Activated CD4-positive, alpha-beta T cell treated with anti-CD3 and anti-CD28 coated beads, Interleukin-2, amount 50 U/mL, for 24 hours (primary cell): ENCODE measurements around the gene MSH2.
"Not testable (repeated sequence)": the region's sequence is repeated elsewhere in the genome, so short reads cannot be mapped to it uniquely, and the experiment has no call there.

Source experiments
- DNase-seq, 2 donors: peaks; one replicate each; pipeline ENCODE4 v3.0.0-alpha.2; 2020; ENCODE audit warnings: low read depth in 1 of 2, low spot score in 1 of 2

The MSH2 gene

GRCh38 chr2:47402805-47403608 is at the start of gene MSH2:
MSH2 (plus strand) TSS chr2:47403156; CDS start chr2:47403192, 36 bp downstream.
- DNase-seq, result peak; percentile 81 to 91

- no peak for DNase-seq
These were observed 48.7 kb upstream of the MSH2 start for GRCh38 chr2:47354013-47354847.

- DNase-seq, result no peak
These were observed 48.1 kb upstream of the MSH2 start for GRCh38 chr2:47354848-47355204.

- no peak for DNase-seq
These were observed 45.5 kb upstream of the MSH2 start for GRCh38 chr2:47357483-47357882.

- no peak for DNase-seq
These were observed 43.5 kb upstream of the MSH2 start for GRCh38 chr2:47359375-47359868.

- no peak for DNase-seq
These were observed 42.7 kb upstream of the MSH2 start for GRCh38 chr2:47360283-47360682.

GRCh38 chr2:47360927-47361326 is 42.0 kb upstream of the MSH2 start:
- no peak for DNase-seq

GRCh38 chr2:47361505-47362229 is 41.3 kb upstream of the MSH2 start:
- DNase-seq, result not testable (repeated sequence)

GRCh38 chr2:47373747-47374146 is 29.2 kb upstream of the MSH2 start:
- DNase-seq, result no peak

- DNase-seq, result no peak
These were observed 27.6 kb upstream of the MSH2 start for GRCh38 chr2:47375307-47375706.

- no peak for DNase-seq
These were observed 23.6 kb upstream of the MSH2 start for GRCh38 chr2:47379384-47379783.

GRCh38 chr2:47381408-47381807 is 21.5 kb upstream of the MSH2 start:
- no peak for DNase-seq

GRCh38 chr2:47386551-47386950 is 16.4 kb upstream of the MSH2 start:
- DNase-seq, result no peak

GRCh38 chr2:47388888-47389287 is 14.1 kb upstream of the MSH2 start:
- DNase-seq, result no peak

- no peak for DNase-seq
These were observed 13.3 kb upstream of the MSH2 start for GRCh38 chr2:47389692-47390091.

GRCh38 chr2:47401789-47402554 is 984 bp upstream of the MSH2 start:
- no peak for DNase-seq

- DNase-seq, result no peak
These were observed 476 bp upstream of the MSH2 start for GRCh38 chr2:47402555-47402804.

- no peak for DNase-seq
These were observed 745 bp downstream of the MSH2 start for GRCh38 chr2:47403609-47404193.

- DNase-seq, result no peak
These were observed 1.4 kb downstream of the MSH2 start for GRCh38 chr2:47404356-47404755.

- no peak for DNase-seq
These were observed 2.8 kb downstream of the MSH2 start for GRCh38 chr2:47405757-47406156.
